ENCODE measurements around the gene CRYBB1. TPM values are rescaled to one million over a fixed set of nuclear protein-coding genes. Genes with fewer than 3 reads are reported as not detected.

Gene CRYBB1
- total RNA-seq, 4 donors from 2014 or later = not detected

GRCh38 chr22:26592421-26592891 is 25.4 kb downstream of the CRYBB1 start:
- no peak for TF ChIP-seq CTCF (IDR thresholded peaks at IDR 0.05)
- no peak for TF ChIP-seq POLR2A (IDR thresholded peaks at IDR 0.05)
- H3K27ac ChIP-seq = peak overlapping the region in 3 of 4 donors; percentile 3 to 55 (median 12)

GRCh38 chr22:26589845-26590736 is 27.7 kb downstream of the CRYBB1 start, which contains the start of gene TPST2:
Gene TPST2 (minus strand): TSS chr22:26590132. CDS start chr22:26541630, 48,502 bp downstream.
- H3K9me3 ChIP-seq = no peaks in the 10 kb centered on the region
- H3K27me3 ChIP-seq = no peaks in the 10 kb centered on the region
- peak within 1 kb of the TSS; percentile 92 to 100 (median 96) for H3K4me3 ChIP-seq
- H3K4me1 ChIP-seq = peaks cover 0 to 32% (median 5%) of the 10 kb centered on the region in 4 donors
- peak within 1 kb of the TSS; percentile 85 to 94 (median 90) for H3K27ac ChIP-seq
- no peak for TF ChIP-seq CTCF (IDR thresholded peaks at IDR 0.05)
- peak; percentile 63 to 78 for TF ChIP-seq POLR2A (IDR thresholded peaks at IDR 0.05)
- H3K36me3 ChIP-seq = no peaks in the 10 kb centered on the region
- DNase-seq = peak; percentile 78 to 90 (median 89)

More at GRCh38 chr22:26592421-26592891, 25.4 kb downstream of the CRYBB1 start:
- H3K4me1 ChIP-seq = peaks cover 0 to 21% (median 5%) of the 10 kb centered on the region in 4 donors
- H3K36me3 ChIP-seq = no peaks in the 10 kb centered on the region
- DNase-seq = peak in 2 of 3 donors; percentile 76 to 81
- no peak overlapping the region for H3K4me3 ChIP-seq
- no peaks in the 10 kb centered on the region for H3K9me3 ChIP-seq
- H3K27me3 ChIP-seq = no peaks in the 10 kb centered on the region

- H3K4me1 ChIP-seq = peaks cover 0 to 36% (median 5%) of the 10 kb centered on the region in 4 donors
- H3K36me3 ChIP-seq = no peaks in the 10 kb centered on the region
- H3K27me3 ChIP-seq = no peaks in the 10 kb centered on the region
- H3K27ac ChIP-seq = peak overlapping the region; percentile 85 to 94 (median 90)
- no peaks in the 10 kb centered on the region for H3K9me3 ChIP-seq
- H3K4me3 ChIP-seq = peak overlapping the region; percentile 92 to 100 (median 96)
- no peak for TF ChIP-seq CTCF (IDR thresholded peaks at IDR 0.05)
- TF ChIP-seq POLR2A (IDR thresholded peaks at IDR 0.05) = no peak
- peak; percentile 30 to 70 (median 66) for DNase-seq
Measured at GRCh38 chr22:26589367-26589844, 28.4 kb downstream of the CRYBB1 start.

GRCh38 chr22:26588729-26589366 is 29.0 kb downstream of the CRYBB1 start:
- no peak for DNase-seq
- H3K27ac ChIP-seq = peak overlapping the region; percentile 85 to 94 (median 90)
- no peaks in the 10 kb centered on the region for H3K27me3 ChIP-seq
- H3K4me3 ChIP-seq = peak overlapping the region; percentile 92 to 100 (median 96)
- H3K4me1 ChIP-seq = peaks cover 0 to 36% (median 5%) of the 10 kb centered on the region in 4 donors
- TF ChIP-seq CTCF (IDR thresholded peaks at IDR 0.05) = no peak
- no peak for TF ChIP-seq POLR2A (IDR thresholded peaks at IDR 0.05)
- no peaks in the 10 kb centered on the region for H3K9me3 ChIP-seq
- no peaks in the 10 kb centered on the region for H3K36me3 ChIP-seq

GRCh38 chr22:26587991-26588613 is 29.7 kb downstream of the CRYBB1 start:
- Histone ChIP-seq H3K36me3 (no peaks in the 10 kb centered on the region), H3K4me1 (peaks cover 0 to 35% (median 5%) of the 10 kb centered on the region in 4 donors), H3K4me3 (no peak overlapping the region), H3K27me3 (no peaks in the 10 kb centered on the region), H3K9me3 (no peaks in the 10 kb centered on the region), H3K27ac (no peak overlapping the region)
- no peak for TF ChIP-seq CTCF (IDR thresholded peaks at IDR 0.05)
- no peak for TF ChIP-seq POLR2A (IDR thresholded peaks at IDR 0.05)
- DNase-seq = no peak
